Measurements from ENCODE around the gene BRINP3. TPM values are rescaled to one million over a fixed set of nuclear protein-coding genes. Genes with fewer than 3 reads are reported as not detected.

The BRINP3 gene
- total RNA-seq, 4 donors from 2014 or later: 3.5 to 34.1 (median 9.5) TPM

GRCh38 chr1:190169311-190170067 is 308.2 kb downstream of the BRINP3 start:
- intact Hi-C loops (cut with DNase I): no loop called here
- no peak overlapping the region for H3K27ac ChIP-seq (replicated peaks in 1 of 4)
- no peaks in the 10 kb centered on the region for H3K4me1 ChIP-seq
- no peaks in the 10 kb centered on the region for H3K27me3 ChIP-seq
- H3K36me3 ChIP-seq: no peaks in the 10 kb centered on the region
- H3K9me3 ChIP-seq: no peaks in the 10 kb centered on the region
- TF ChIP-seq POLR2A (IDR thresholded peaks at IDR 0.05; ENCODE audit: low read depth) (no peak), EP300 (IDR thresholded peaks at IDR 0.05) (no peak), POLR2AphosphoS5 (IDR thresholded peaks at IDR 0.05) (no peak), CTCF (IDR thresholded peaks at IDR 0.05) (no peak)
- DNase-seq (ENCODE audit: extremely low spot score): no peak
- no peak overlapping the region for H3K4me3 ChIP-seq
- 60% methylated on average over 3 of the region's 3 CpGs for WGBS

GRCh38 chr1:190168893-190169280 is 308.8 kb downstream of the BRINP3 start:
- Histone ChIP-seq H3K9me3 (no peaks in the 10 kb centered on the region), H3K36me3 (no peaks in the 10 kb centered on the region), H3K4me1 (no peaks in the 10 kb centered on the region), H3K4me3 (no peak overlapping the region), H3K27ac (replicated peaks in 1 of 4) (no peak overlapping the region), H3K27me3 (no peaks in the 10 kb centered on the region)
- intact Hi-C loops (cut with DNase I): no loop called here
- TF ChIP-seq CTCF (IDR thresholded peaks at IDR 0.05) (no peak), EP300 (IDR thresholded peaks at IDR 0.05) (no peak), POLR2A (IDR thresholded peaks at IDR 0.05; ENCODE audit: low read depth) (no peak), POLR2AphosphoS5 (IDR thresholded peaks at IDR 0.05) (no peak)
- WGBS: 57% methylated on average over 3 of the region's 3 CpGs
- no peak for DNase-seq (ENCODE audit: extremely low spot score)

GRCh38 chr1:190168116-190168892 is 309.4 kb downstream of the BRINP3 start:
- Histone ChIP-seq H3K4me3 (no peak overlapping the region), H3K27ac (replicated peaks in 1 of 4) (no peak overlapping the region), H3K9me3 (no peaks in the 10 kb centered on the region), H3K27me3 (no peaks in the 10 kb centered on the region), H3K36me3 (no peaks in the 10 kb centered on the region), H3K4me1 (no peaks in the 10 kb centered on the region)
- no peak for DNase-seq (ENCODE audit: extremely low spot score)
- WGBS: 93% methylated on average over 3 of the region's 3 CpGs
- intact Hi-C loops (cut with DNase I): no loop called here
- no peak for TF ChIP-seq POLR2A (IDR thresholded peaks at IDR 0.05; ENCODE audit: low read depth)
- TF ChIP-seq POLR2AphosphoS5 (IDR thresholded peaks at IDR 0.05): no peak
- TF ChIP-seq EP300 (IDR thresholded peaks at IDR 0.05): no peak
- TF ChIP-seq CTCF (IDR thresholded peaks at IDR 0.05): no peak

GRCh38 chr1:190159146-190159545 is 318.5 kb downstream of the BRINP3 start:
- Histone ChIP-seq H3K4me3 (no peak overlapping the region), H3K36me3 (no peaks in the 10 kb centered on the region), H3K27me3 (no peaks in the 10 kb centered on the region), H3K4me1 (no peaks in the 10 kb centered on the region), H3K27ac (replicated peaks in 1 of 4) (no peak overlapping the region), H3K9me3 (no peaks in the 10 kb centered on the region)
- WGBS: 89% methylated on average over 2 of the region's 2 CpGs
- no peak for TF ChIP-seq CTCF (IDR thresholded peaks at IDR 0.05)
- no peak for TF ChIP-seq POLR2AphosphoS5 (IDR thresholded peaks at IDR 0.05)
- TF ChIP-seq EP300 (IDR thresholded peaks at IDR 0.05): no peak
- no peak for TF ChIP-seq POLR2A (IDR thresholded peaks at IDR 0.05; ENCODE audit: low read depth)
- no peak for DNase-seq (ENCODE audit: extremely low spot score)
- intact Hi-C loops (cut with DNase I): no loop called here

Measured in esophagus muscularis mucosa (tissue), 4 donors.